ENCODE measurements around the gene ADARB1. TPM values are rescaled to one million over a fixed set of nuclear protein-coding genes. Genes with fewer than 3 reads are reported as not detected.
A peak's percentile ranks its signal among the peaks of the same experiment; 100 is the strongest.

Gene ADARB1
- total and polyA plus RNA-seq, 9 of the 15 experiments (the other 6 are each of a cell fraction or from before 2014, with no cell fraction given), result 6.7 to 16.0 (median 8.3) TPM

DNA sequence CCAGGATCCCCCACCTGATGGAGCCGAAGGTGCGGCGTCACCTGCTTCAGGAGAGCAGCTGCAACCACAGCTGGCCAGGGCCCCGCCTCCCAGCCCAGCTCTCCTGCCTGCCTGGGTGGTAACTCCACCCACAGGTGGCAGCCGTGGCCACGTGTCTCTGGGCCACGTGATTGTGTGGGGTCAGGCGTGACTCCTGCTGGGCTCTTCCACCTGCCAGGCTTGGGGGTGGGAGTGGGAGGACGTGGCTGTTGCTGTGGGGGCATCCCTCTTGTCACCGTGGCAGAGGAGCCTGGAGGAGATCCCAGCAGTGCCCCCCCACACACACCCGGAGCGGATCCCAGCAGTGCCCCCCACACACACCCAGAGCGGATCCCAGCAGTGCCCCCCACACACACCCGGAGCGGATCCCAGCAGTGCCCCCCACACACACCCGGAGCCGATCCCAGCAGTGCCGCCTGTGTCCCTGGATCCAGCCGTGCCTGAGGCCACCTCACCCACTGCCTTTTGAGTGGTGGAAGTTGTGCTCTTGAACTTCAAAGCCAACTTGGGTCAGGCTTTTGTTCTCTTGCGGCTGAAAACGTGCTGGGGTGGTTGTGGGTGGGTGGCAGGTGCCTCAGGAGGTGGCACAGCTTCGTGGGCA is 181.1 kb downstream of the ADARB1 start (continued):
- peak in 1 of 2 experiments; percentile 41; a peak in 1 of 4 replicates for TF ChIP-seq SRF (CRISPR knock-in tag; IDR thresholded peaks at IDR 0.05)
- TF ChIP-seq, protein P1, sequence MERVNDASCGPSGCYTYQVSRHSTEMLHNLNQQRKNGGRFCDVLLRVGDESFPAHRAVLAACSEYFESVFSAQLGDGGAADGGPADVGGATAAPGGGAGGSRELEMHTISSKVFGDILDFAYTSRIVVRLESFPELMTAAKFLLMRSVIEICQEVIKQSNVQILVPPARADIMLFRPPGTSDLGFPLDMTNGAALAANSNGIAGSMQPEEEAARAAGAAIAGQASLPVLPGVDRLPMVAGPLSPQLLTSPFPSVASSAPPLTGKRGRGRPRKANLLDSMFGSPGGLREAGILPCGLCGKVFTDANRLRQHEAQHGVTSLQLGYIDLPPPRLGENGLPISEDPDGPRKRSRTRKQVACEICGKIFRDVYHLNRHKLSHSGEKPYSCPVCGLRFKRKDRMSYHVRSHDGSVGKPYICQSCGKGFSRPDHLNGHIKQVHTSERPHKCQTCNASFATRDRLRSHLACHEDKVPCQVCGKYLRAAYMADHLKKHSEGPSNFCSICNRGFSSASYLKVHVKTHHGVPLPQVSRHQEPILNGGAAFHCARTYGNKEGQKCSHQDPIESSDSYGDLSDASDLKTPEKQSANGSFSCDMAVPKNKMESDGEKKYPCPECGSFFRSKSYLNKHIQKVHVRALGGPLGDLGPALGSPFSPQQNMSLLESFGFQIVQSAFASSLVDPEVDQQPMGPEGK (CRISPR knock-in tag; IDR thresholded peaks at IDR 0.05; ENCODE audit: borderline replicate concordance), result no peak
- TF ChIP-seq, protein P2, sequence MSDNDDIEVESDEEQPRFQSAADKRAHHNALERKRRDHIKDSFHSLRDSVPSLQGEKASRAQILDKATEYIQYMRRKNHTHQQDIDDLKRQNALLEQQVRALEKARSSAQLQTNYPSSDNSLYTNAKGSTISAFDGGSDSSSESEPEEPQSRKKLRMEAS (CRISPR knock-in tag; IDR thresholded peaks at IDR 0.05), result peak; percentile 86
- TF ChIP-seq, protein P3, sequence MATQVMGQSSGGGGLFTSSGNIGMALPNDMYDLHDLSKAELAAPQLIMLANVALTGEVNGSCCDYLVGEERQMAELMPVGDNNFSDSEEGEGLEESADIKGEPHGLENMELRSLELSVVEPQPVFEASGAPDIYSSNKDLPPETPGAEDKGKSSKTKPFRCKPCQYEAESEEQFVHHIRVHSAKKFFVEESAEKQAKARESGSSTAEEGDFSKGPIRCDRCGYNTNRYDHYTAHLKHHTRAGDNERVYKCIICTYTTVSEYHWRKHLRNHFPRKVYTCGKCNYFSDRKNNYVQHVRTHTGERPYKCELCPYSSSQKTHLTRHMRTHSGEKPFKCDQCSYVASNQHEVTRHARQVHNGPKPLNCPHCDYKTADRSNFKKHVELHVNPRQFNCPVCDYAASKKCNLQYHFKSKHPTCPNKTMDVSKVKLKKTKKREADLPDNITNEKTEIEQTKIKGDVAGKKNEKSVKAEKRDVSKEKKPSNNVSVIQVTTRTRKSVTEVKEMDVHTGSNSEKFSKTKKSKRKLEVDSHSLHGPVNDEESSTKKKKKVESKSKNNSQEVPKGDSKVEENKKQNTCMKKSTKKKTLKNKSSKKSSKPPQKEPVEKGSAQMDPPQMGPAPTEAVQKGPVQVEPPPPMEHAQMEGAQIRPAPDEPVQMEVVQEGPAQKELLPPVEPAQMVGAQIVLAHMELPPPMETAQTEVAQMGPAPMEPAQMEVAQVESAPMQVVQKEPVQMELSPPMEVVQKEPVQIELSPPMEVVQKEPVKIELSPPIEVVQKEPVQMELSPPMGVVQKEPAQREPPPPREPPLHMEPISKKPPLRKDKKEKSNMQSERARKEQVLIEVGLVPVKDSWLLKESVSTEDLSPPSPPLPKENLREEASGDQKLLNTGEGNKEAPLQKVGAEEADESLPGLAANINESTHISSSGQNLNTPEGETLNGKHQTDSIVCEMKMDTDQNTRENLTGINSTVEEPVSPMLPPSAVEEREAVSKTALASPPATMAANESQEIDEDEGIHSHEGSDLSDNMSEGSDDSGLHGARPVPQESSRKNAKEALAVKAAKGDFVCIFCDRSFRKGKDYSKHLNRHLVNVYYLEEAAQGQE (IDR thresholded peaks at IDR 0.05; ENCODE audit: borderline replicate concordance), result peak; percentile 61
- TF ChIP-seq, protein P3 (CRISPR knock-in tag; IDR thresholded peaks at IDR 0.05; ENCODE audit: low read depth), result no peak
- TF ChIP-seq FIP1L1 (IDR thresholded peaks at IDR 0.05; ENCODE audit: low read depth, low read length, poor library complexity, severe bottlenecking), result no peak
- peak; percentile 96 for TF ChIP-seq RAD51 (IDR thresholded peaks at IDR 0.05; ENCODE audit: borderline replicate concordance, low read depth)
- TF ChIP-seq, protein P4, sequence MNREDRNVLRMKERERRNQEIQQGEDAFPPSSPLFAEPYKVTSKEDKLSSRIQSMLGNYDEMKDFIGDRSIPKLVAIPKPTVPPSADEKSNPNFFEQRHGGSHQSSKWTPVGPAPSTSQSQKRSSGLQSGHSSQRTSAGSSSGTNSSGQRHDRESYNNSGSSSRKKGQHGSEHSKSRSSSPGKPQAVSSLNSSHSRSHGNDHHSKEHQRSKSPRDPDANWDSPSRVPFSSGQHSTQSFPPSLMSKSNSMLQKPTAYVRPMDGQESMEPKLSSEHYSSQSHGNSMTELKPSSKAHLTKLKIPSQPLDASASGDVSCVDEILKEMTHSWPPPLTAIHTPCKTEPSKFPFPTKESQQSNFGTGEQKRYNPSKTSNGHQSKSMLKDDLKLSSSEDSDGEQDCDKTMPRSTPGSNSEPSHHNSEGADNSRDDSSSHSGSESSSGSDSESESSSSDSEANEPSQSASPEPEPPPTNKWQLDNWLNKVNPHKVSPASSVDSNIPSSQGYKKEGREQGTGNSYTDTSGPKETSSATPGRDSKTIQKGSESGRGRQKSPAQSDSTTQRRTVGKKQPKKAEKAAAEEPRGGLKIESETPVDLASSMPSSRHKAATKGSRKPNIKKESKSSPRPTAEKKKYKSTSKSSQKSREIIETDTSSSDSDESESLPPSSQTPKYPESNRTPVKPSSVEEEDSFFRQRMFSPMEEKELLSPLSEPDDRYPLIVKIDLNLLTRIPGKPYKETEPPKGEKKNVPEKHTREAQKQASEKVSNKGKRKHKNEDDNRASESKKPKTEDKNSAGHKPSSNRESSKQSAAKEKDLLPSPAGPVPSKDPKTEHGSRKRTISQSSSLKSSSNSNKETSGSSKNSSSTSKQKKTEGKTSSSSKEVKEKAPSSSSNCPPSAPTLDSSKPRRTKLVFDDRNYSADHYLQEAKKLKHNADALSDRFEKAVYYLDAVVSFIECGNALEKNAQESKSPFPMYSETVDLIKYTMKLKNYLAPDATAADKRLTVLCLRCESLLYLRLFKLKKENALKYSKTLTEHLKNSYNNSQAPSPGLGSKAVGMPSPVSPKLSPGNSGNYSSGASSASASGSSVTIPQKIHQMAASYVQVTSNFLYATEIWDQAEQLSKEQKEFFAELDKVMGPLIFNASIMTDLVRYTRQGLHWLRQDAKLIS (CRISPR knock-in tag; IDR thresholded peaks at IDR 0.05), result peak; percentile 35; the same call in 1 of the 2 replicates
- TF ChIP-seq, protein P5, sequence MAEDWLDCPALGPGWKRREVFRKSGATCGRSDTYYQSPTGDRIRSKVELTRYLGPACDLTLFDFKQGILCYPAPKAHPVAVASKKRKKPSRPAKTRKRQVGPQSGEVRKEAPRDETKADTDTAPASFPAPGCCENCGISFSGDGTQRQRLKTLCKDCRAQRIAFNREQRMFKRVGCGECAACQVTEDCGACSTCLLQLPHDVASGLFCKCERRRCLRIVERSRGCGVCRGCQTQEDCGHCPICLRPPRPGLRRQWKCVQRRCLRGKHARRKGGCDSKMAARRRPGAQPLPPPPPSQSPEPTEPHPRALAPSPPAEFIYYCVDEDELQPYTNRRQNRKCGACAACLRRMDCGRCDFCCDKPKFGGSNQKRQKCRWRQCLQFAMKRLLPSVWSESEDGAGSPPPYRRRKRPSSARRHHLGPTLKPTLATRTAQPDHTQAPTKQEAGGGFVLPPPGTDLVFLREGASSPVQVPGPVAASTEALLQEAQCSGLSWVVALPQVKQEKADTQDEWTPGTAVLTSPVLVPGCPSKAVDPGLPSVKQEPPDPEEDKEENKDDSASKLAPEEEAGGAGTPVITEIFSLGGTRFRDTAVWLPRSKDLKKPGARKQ (CRISPR knock-in tag; IDR thresholded peaks at IDR 0.05), result no peak

Data from K562 (cell line).